HPDE6-E6E7 (cell line): ENCODE results near the gene SLC10A4.

ENCODE experiments used
- DNase-seq: peaks from one replicate; pipeline ENCODE4 v3.0.0; 2011; ENCODE audit warnings: missing footprints; ENCODE audit errors: extremely low spot score

The SLC10A4 gene

DNA sequence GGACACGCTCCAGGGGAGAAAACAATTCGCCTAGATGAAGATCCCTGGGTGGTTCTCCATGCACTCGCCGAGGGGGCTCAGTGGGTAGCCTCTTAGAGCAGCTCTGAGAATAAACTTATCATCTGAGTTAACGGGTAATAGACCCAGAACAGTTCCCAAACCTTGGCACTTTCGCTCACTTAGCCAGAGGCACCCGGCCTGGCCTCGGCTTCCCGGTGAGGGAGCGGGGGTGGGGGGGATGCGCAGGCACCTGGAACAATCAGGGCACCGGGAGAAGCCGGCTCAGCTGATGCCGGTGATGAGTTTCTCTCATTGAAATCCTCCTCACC lies 6.5 kb downstream of the SLC10A4 start:
- no peak for DNase-seq

GRCh38 chr4:48490012-48490679 lies 7.0 kb downstream of the SLC10A4 start, which contains the start of gene ZAR1:
Gene ZAR1, plus strand, starts transcription at chr4:48490252. Its CDS starts 40 bp downstream, at chr4:48490292.
- no peak for DNase-seq

- DNase-seq: no peak
Observed at GRCh38 chr4:48490680-48491513, 7.8 kb downstream of the SLC10A4 start.

DNA sequence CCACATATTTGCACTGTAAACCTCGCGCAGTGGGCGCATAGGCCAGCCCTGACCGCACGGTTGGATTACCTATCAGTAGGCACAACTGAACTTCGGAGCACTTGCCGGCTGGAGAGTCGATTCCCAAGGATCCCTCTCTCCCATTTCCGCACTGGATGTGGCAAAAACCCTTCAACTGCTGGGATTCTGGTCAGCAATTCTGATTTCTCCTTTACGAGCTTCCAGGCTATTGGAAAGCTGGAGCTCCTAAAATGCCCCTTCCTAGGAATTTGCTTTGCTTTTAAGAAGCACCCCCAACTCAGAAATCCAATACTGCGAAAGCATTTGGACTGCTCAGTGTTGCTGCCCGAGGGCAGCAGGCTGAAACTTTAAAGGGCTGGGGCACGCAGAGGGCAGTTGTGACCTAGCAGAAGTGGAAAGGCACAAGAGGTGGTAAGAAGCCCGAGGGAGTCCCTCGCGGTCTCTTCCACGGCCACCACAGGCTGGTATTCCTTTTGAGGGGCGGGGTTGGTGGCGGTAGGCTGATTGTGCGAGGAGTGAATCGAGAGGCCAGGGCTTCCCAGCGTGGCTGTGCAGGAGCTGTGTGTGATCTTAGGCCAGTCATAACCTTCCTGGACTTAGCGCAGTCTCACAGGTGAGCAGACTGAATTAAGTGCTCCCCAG lies 8.5 kb downstream of the SLC10A4 start:
- no peak for DNase-seq

GRCh38 chr4:48493452-48494100 lies 10.4 kb downstream of the SLC10A4 start:
- no peak for DNase-seq

- no peak for DNase-seq
Observed at GRCh38 chr4:48495941-48496340, 12.8 kb downstream of the SLC10A4 start.

GRCh38 chr4:48498895-48499294 lies 15.8 kb downstream of the SLC10A4 start:
- no peak for DNase-seq

- DNase-seq: no peak
Observed at GRCh38 chr4:48499551-48500066, 16.5 kb downstream of the SLC10A4 start.

GRCh38 chr4:48503233-48504025 lies 20.3 kb downstream of the SLC10A4 start:
- DNase-seq: no peak

GRCh38 chr4:48504026-48504330 lies 20.8 kb downstream of the SLC10A4 start:
- no peak for DNase-seq

GRCh38 chr4:48504352-48504751 lies 21.2 kb downstream of the SLC10A4 start:
- DNase-seq: no peak

- no peak for DNase-seq
Observed at GRCh38 chr4:48506716-48507115, 23.6 kb downstream of the SLC10A4 start.

GRCh38 chr4:48509543-48509942 lies 26.4 kb downstream of the SLC10A4 start:
- no peak for DNase-seq

GRCh38 chr4:48518143-48518542 lies 35.0 kb downstream of the SLC10A4 start:
- no peak for DNase-seq

DNA sequence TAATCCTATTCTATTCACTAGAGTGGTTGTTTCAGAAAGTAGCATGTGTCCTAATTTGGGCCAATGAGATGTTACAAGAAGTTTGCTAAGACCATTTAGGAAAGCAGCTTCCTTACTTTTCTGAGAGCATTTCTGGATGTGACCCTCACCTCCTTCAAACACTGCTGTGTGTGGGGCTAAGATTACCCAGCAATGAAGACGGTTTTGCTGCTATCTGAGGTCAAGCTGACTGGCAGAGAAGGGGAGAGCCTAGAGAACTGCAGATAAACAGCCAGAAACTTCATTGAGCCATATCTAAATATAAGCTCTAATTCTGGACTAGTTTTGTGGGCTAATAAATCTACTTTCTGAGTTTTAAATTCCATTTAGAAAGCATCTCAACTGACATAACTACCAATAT lies 43.3 kb downstream of the SLC10A4 start:
- no peak for DNase-seq

- no peak for DNase-seq
Observed at GRCh38 chr4:48538358-48538757, 55.2 kb downstream of the SLC10A4 start.
